ENCODE measurements around the gene AVPR2. TPM values are rescaled to one million over a fixed set of nuclear protein-coding genes. Genes with fewer than 3 reads are reported as not detected.

Gene AVPR2
- total RNA-seq, 1 experiment from 2014 or later, result not detected

DNA sequence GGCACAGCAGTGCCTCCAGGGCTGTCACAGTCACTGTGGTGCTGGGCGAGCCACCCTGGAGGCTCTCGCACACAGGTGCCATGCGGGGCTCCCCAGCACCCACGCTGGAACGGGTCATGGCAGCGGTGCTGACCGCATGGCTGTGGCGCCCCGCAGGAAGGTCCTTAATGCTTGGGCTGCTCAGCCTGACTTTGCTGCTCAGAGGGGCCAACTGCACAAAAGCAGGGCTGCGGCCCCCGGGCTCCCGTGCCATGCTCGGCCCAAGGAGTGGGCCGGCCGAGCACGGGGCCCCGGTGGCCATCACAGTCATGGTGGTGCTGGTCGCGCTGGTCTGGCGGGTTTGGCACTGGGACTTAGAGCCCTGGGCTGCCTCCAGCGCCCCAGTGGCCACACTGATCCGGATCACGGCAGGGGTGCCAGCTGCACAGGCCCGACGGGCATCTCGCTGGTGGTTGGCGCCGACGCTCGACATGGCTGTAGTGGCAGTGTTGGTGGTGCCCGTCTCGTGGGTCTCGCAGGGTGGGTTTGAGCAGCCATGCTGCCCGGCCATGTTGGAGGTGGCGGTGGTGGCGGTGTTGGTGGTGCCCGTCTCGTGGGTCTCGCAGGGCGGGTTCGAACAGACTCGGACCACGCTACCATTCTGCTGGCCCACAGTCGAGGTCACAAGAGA, 50.2 kb downstream of the AVPR2 start:
- Histone ChIP-seq H3K4me3 (ENCODE audit: low read depth, low read length) (no peak overlapping the region), H3K9me3 (no peaks in the 10 kb centered on the region), H3K36me3 (ENCODE audit: control insufficient read depth, insufficient read depth, low read length) (no peaks in the 10 kb centered on the region; the same call in 1 of the 2 replicates), H3K4me1 (no peaks in the 10 kb centered on the region), H3K27me3 (replicated peaks; ENCODE audit: control insufficient read depth, insufficient read depth, low read length) (no peaks in the 10 kb centered on the region)
- BruUV-seq (replicated peaks), result TSS peak; percentile 27
- Mint-ChIP-seq H3K27me3 (ENCODE audit: insufficient read depth, unreplicated experiment) (no peaks in the 10 kb centered on the region), H3K4me3 (ENCODE audit: unreplicated experiment) (no peak overlapping the region), H3K36me3 (ENCODE audit: insufficient read depth, unreplicated experiment) (peaks cover 80% of the 10 kb centered on the region), H3K4me1 (ENCODE audit: low read depth, unreplicated experiment) (no peaks in the 10 kb centered on the region), H3K9me3 (ENCODE audit: unreplicated experiment) (no peaks in the 10 kb centered on the region), H3K27ac (ENCODE audit: unreplicated experiment) (no peak overlapping the region)
- no peak for DNase-seq
- ChIA-PET CTCF (no interaction called here), POLR2A (no interaction called here)
- intact Hi-C loops (cut with micrococcal nuclease; ENCODE audit: unreplicated experiment), result no loop called here
- TF ChIP-seq, protein P1, sequence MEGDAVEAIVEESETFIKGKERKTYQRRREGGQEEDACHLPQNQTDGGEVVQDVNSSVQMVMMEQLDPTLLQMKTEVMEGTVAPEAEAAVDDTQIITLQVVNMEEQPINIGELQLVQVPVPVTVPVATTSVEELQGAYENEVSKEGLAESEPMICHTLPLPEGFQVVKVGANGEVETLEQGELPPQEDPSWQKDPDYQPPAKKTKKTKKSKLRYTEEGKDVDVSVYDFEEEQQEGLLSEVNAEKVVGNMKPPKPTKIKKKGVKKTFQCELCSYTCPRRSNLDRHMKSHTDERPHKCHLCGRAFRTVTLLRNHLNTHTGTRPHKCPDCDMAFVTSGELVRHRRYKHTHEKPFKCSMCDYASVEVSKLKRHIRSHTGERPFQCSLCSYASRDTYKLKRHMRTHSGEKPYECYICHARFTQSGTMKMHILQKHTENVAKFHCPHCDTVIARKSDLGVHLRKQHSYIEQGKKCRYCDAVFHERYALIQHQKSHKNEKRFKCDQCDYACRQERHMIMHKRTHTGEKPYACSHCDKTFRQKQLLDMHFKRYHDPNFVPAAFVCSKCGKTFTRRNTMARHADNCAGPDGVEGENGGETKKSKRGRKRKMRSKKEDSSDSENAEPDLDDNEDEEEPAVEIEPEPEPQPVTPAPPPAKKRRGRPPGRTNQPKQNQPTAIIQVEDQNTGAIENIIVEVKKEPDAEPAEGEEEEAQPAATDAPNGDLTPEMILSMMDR (IDR thresholded peaks at IDR 0.05; ENCODE audit: insufficient read depth in 1 of 2, low read depth in 1 of 2, low read length in 1 of 2, severe bottlenecking in 1 of 2, unreplicated experiment in 1 of 2), result no peak

DNA sequence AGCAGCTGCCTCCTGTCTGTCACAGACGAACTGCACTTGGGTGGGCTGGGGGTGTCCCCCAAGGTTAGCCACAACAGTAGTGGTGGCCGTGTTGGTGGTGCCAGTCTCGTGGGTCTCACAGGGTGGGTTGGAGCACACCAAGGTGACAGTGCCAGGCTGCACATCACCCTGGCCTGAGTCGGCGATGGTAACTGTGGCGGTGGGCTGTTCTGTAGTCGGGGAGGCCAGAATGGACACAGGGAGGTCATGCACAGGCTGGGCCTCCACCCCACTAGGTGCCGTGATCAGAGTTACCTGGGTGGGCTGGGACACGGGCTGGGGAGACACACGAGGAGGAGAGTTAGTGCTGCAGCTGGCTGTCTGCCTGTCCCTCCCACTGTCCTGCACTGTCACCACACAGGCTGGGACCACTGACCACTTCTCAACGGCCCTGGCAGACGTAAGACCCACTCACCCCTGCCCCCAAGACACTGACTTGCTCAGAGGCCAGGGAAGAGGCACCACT, 50.8 kb downstream of the AVPR2 start:
- H3K9me3 ChIP-seq, result no peaks in the 10 kb centered on the region
- TF ChIP-seq, protein P1 (IDR thresholded peaks at IDR 0.05; ENCODE audit: insufficient read depth in 1 of 2, low read depth in 1 of 2, low read length in 1 of 2, severe bottlenecking in 1 of 2, unreplicated experiment in 1 of 2), result no peak
- no peak overlapping the region for H3K4me3 ChIP-seq (ENCODE audit: low read depth, low read length)
- Mint-ChIP-seq H3K9me3 (ENCODE audit: unreplicated experiment) (no peaks in the 10 kb centered on the region), H3K4me3 (ENCODE audit: unreplicated experiment) (no peak overlapping the region), H3K27ac (ENCODE audit: unreplicated experiment) (no peak overlapping the region), H3K36me3 (ENCODE audit: insufficient read depth, unreplicated experiment) (peaks cover 78% of the 10 kb centered on the region), H3K4me1 (ENCODE audit: low read depth, unreplicated experiment) (no peaks in the 10 kb centered on the region), H3K27me3 (ENCODE audit: insufficient read depth, unreplicated experiment) (no peaks in the 10 kb centered on the region)
- H3K27me3 ChIP-seq (replicated peaks; ENCODE audit: control insufficient read depth, insufficient read depth, low read length), result no peaks in the 10 kb centered on the region
- no peak for DNase-seq
- CTCF ChIA-PET, result no interaction called here
- POLR2A ChIA-PET, result no interaction called here
- no TSS peak for BruUV-seq (replicated peaks)
- intact Hi-C loops (cut with micrococcal nuclease; ENCODE audit: unreplicated experiment), result no loop called here
- no peaks in the 10 kb centered on the region for H3K4me1 ChIP-seq
- no peaks in the 10 kb centered on the region; the same call in 1 of the 2 replicates for H3K36me3 ChIP-seq (ENCODE audit: control insufficient read depth, insufficient read depth, low read length)

DNA sequence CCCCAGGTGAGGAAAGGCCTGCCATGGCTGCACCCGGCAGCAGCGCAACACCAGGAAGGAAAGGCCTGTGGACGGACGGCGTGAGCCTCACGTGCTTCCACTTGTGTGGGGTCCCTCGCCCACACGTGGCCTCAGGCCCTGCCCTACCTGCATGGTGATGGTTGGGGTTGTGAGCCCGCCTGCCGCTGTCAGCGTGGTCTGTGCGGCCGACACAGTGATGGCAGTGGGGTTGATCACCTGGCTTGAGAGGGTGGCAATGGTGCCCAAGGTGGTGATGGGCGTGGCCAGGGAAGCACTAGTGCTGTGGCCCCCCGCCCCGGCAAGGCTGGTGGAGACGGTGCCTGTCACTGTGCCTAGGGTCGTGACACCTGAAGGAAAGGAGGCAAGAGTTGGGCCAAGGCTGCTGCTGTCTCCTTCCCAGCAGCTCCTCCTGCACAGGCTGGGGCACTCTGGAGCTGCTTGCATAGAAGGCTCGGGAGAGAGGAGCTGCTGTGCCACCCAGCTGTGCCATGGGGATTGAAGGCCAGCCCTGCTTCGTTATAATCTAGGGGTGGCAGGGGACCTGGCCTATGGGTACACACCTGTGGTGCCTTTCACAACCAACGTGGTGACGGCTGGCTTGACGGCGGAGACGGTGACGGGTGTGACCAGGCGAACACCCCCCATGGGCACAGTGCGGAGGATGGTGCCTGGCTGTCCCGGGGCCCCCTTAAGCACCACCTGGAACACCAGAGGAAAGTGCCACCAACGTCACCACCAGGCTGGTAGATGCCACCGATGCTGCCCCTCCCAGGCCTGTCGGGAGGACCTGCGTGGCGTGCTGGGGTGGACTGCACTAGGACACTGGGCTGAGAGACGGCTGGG, 51.8 kb downstream of the AVPR2 start:
- H3K27me3 ChIP-seq (replicated peaks; ENCODE audit: control insufficient read depth, insufficient read depth, low read length), result no peaks in the 10 kb centered on the region
- CTCF ChIA-PET, result interaction anchor here (1.6 kb wide), 1 partner anchor 10 kb away, joined by 3 read pairs; no protein-coding TSS in a partner anchor
- H3K9me3 ChIP-seq, result no peaks in the 10 kb centered on the region
- peaks cover 76% of the 10 kb centered on the region for H3K36me3 Mint-ChIP-seq (ENCODE audit: insufficient read depth, unreplicated experiment)
- TF ChIP-seq, protein P1 (IDR thresholded peaks at IDR 0.05; ENCODE audit: insufficient read depth in 1 of 2, low read depth in 1 of 2, low read length in 1 of 2, severe bottlenecking in 1 of 2, unreplicated experiment in 1 of 2), result no peak
- H3K9me3 Mint-ChIP-seq (ENCODE audit: unreplicated experiment), result no peaks in the 10 kb centered on the region
- intact Hi-C loops (cut with micrococcal nuclease; ENCODE audit: unreplicated experiment), result no loop called here
- H3K4me3 Mint-ChIP-seq (ENCODE audit: unreplicated experiment), result no peak overlapping the region
- H3K36me3 ChIP-seq (ENCODE audit: control insufficient read depth, insufficient read depth, low read length), result no peaks in the 10 kb centered on the region; the same call in 1 of the 2 replicates
- H3K4me3 ChIP-seq (ENCODE audit: low read depth, low read length), result no peak overlapping the region
- no peaks in the 10 kb centered on the region for H3K27me3 Mint-ChIP-seq (ENCODE audit: insufficient read depth, unreplicated experiment)
- no peak overlapping the region for H3K27ac Mint-ChIP-seq (ENCODE audit: unreplicated experiment)
- no TSS peak for BruUV-seq (replicated peaks)
- H3K4me1 ChIP-seq, result no peaks in the 10 kb centered on the region
- no peaks in the 10 kb centered on the region for H3K4me1 Mint-ChIP-seq (ENCODE audit: low read depth, unreplicated experiment)
- POLR2A ChIA-PET, result no interaction called here
- no peak for DNase-seq

All from Caco-2 (cell line).